ENCODE measurements around the gene ABHD8. TPM values are rescaled to one million over a fixed set of nuclear protein-coding genes. Genes with fewer than 3 reads are reported as not detected.

Gene ABHD8
- total and polyA plus RNA-seq, 2 experiments from 2014 or later = 5.5 to 16.5 TPM

DNA sequence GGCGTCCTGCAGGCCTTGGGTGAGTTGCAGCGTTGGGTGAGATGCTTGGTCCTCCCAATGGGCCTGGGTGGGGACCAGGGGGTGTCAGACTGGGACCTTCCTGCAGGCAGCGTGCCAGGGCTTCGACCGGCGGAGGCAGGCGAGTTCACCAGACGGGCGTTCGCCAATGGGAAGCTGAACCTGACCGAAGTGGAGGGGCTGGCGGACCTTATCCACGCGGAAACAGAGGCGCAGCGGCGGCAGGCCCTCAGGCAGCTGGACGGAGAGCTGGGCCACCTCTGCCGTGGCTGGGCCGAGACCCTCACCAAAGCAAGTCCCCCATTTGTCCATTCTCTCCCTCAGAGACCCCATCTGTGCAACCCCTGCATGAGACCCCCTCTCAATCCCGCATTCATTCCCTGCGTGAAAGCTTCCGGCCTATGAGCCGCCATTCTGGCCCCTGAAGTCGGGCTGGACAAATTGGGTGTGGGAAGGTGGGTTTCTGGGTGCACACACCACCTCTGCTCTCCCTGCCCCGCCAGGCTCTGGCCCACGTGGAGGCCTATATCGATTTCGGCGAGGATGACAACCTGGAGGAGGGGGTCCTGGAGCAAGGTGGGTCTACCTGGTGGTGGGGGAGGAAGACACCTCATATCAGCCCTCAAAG lies 35.3 kb upstream of the ABHD8 start:
- peaks cover 3% of the 10 kb centered on the region; the same call in 1 of the 3 replicates for H3K9me3 Mint-ChIP-seq
- TF ChIP-seq POLR2AphosphoS5 (IDR thresholded peaks at IDR 0.05; ENCODE audit: low read depth) (no peak), NANOG (IDR thresholded peaks at IDR 0.05; ENCODE audit: borderline replicate concordance) (no peak)
- DNase-seq (ENCODE audit: low spot score) = no peak

DNA sequence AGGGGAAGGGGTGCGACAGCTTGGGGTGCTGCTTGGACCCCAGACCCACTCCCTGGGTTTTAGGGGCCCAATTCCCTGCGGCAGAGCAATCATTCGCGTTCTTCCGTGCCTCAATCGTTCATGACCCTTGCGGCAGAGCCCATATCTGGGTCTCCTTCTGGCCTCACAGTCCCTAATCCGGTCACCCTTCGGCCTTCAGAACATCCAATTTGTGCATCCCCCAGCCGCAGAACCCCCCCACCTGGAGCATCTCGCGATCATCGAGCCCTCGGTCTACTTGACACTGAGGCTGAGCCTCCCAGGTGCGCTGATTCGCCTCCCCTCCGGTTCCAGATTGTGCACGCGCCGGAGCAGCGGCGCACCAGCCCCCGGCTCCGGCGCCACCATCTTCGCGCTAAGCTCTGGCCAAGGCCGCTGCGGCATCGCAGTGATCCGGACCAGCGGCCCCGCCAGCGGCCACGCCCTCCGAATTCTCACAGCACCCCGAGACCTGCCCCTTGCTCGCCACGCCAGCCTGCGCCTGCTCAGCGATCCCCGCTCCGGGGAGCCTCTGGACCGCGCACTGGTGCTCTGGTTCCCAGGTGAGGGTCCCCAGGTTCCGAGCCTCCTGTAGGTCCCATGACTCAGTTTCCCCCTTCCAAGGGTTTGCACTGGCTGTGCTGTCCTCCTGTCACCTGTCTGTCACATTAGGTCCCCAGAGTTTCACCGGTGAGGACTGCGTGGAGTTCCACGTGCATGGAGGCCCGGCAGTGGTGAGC lies 34.6 kb upstream of the ABHD8 start:
- Histone ChIP-seq H3F3A (replicated peaks; ENCODE audit: low read depth) (peaks cover 24% of the 10 kb centered on the region), H3K9me2 (ENCODE audit: insufficient read depth) (no peaks in the 10 kb centered on the region), H3K27me3 (ENCODE audit: insufficient read depth) (no peaks in the 10 kb centered on the region), H4K20me1 (replicated peaks; ENCODE audit: insufficient read depth) (no peaks in the 10 kb centered on the region), H2AFZ (peak overlapping the region; percentile 64; the same call in 1 of the 2 replicates), H3K4me2 (peak overlapping the region; percentile 96), H3K27ac (ENCODE audit: low read depth) (peak overlapping the region; percentile 56; the same call in 1 of the 2 replicates), H3K4me1 (ENCODE audit: insufficient read depth) (peaks cover 26% of the 10 kb centered on the region; the same call in 1 of the 2 replicates), H3K79me2 (replicated peaks; ENCODE audit: insufficient read depth) (no peaks in the 10 kb centered on the region), H3K4me3 (peak overlapping the region; percentile 81), H3K36me3 (ENCODE audit: insufficient read depth) (peaks cover 6% of the 10 kb centered on the region; the same call in 1 of the 2 replicates)
- Mint-ChIP-seq H3K4me1 (peaks cover 38% of the 10 kb centered on the region), H3K36me3 (ENCODE audit: low read depth) (peaks cover 30% of the 10 kb centered on the region), H3K4me3 (peak overlapping the region; percentile 95), H3K27ac (peak overlapping the region; percentile 98), H3K9me3 (peaks cover 3% of the 10 kb centered on the region; the same call in 2 of the 3 replicates), H3K27me3 (ENCODE audit: insufficient read depth, low read depth, poor library complexity) (peaks cover 23% of the 10 kb centered on the region)
- peak; percentile 70 for DNase-seq (ENCODE audit: low spot score)
- TF ChIP-seq, protein P1, sequence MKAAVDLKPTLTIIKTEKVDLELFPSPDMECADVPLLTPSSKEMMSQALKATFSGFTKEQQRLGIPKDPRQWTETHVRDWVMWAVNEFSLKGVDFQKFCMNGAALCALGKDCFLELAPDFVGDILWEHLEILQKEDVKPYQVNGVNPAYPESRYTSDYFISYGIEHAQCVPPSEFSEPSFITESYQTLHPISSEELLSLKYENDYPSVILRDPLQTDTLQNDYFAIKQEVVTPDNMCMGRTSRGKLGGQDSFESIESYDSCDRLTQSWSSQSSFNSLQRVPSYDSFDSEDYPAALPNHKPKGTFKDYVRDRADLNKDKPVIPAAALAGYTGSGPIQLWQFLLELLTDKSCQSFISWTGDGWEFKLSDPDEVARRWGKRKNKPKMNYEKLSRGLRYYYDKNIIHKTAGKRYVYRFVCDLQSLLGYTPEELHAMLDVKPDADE (IDR thresholded peaks at IDR 0.05) = no peak; the same call in 1 of the 2 replicates
- TF ChIP-seq, protein P2, sequence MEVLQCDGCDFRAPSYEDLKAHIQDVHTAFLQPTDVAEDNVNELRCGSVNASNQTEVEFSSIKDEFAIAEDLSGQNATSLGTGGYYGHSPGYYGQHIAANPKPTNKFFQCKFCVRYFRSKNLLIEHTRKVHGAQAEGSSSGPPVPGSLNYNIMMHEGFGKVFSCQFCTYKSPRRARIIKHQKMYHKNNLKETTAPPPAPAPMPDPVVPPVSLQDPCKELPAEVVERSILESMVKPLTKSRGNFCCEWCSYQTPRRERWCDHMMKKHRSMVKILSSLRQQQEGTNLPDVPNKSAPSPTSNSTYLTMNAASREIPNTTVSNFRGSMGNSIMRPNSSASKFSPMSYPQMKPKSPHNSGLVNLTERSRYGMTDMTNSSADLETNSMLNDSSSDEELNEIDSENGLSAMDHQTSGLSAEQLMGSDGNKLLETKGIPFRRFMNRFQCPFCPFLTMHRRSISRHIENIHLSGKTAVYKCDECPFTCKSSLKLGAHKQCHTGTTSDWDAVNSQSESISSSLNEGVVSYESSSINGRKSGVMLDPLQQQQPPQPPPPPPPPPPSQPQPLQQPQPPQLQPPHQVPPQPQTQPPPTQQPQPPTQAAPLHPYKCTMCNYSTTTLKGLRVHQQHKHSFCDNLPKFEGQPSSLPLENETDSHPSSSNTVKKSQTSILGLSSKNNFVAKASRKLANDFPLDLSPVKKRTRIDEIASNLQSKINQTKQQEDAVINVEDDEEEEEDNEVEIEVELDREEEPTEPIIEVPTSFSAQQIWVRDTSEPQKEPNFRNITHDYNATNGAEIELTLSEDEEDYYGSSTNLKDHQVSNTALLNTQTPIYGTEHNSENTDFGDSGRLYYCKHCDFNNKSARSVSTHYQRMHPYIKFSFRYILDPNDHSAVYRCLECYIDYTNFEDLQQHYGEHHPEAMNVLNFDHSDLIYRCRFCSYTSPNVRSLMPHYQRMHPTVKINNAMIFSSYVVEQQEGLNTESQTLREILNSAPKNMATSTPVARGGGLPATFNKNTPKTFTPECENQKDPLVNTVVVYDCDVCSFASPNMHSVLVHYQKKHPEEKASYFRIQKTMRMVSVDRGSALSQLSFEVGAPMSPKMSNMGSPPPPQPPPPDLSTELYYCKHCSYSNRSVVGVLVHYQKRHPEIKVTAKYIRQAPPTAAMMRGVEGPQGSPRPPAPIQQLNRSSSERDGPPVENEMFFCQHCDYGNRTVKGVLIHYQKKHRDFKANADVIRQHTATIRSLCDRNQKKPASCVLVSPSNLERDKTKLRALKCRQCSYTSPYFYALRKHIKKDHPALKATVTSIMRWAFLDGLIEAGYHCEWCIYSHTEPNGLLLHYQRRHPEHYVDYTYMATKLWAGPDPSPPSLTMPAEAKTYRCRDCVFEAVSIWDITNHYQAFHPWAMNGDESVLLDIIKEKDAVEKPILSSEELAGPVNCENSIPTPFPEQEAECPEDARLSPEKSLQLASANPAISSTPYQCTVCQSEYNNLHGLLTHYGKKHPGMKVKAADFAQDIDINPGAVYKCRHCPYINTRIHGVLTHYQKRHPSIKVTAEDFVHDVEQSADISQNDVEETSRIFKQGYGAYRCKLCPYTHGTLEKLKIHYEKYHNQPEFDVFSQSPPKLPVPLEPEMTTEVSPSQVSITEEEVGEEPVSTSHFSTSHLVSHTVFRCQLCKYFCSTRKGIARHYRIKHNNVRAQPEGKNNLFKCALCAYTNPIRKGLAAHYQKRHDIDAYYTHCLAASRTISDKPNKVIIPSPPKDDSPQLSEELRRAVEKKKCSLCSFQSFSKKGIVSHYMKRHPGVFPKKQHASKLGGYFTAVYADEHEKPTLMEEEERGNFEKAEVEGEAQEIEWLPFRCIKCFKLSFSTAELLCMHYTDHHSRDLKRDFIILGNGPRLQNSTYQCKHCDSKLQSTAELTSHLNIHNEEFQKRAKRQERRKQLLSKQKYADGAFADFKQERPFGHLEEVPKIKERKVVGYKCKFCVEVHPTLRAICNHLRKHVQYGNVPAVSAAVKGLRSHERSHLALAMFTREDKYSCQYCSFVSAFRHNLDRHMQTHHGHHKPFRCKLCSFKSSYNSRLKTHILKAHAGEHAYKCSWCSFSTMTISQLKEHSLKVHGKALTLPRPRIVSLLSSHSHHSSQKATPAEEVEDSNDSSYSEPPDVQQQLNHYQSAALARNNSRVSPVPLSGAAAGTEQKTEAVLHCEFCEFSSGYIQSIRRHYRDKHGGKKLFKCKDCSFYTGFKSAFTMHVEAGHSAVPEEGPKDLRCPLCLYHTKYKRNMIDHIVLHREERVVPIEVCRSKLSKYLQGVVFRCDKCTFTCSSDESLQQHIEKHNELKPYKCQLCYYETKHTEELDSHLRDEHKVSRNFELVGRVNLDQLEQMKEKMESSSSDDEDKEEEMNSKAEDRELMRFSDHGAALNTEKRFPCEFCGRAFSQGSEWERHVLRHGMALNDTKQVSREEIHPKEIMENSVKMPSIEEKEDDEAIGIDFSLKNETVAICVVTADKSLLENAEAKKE (CRISPR knock-in tag; IDR thresholded peaks at IDR 0.05) = no peak
- TF ChIP-seq EZH2 (IDR thresholded peaks at IDR 0.05; ENCODE audit: low read depth, unreplicated experiment) = no peak
- TF ChIP-seq ZNF114 (CRISPR knock-in tag; IDR thresholded peaks at IDR 0.05) = no peak
- no peak for TF ChIP-seq POLR2AphosphoS5 (IDR thresholded peaks at IDR 0.05; ENCODE audit: low read depth)
- no peak for TF ChIP-seq CREB1 (CRISPR knock-in tag; IDR thresholded peaks at IDR 0.05; ENCODE audit: low read depth)
- ATAC-seq = peak; percentile 1; the same call in 2 of the 3 replicates

More for the DNA sequence above, 35.3 kb upstream of the ABHD8 start:
- Histone ChIP-seq H3F3A (replicated peaks; ENCODE audit: low read depth) (peaks cover 24% of the 10 kb centered on the region), H3K27ac (ENCODE audit: low read depth) (no peak overlapping the region), H3K36me3 (ENCODE audit: insufficient read depth) (peaks cover 6% of the 10 kb centered on the region; the same call in 1 of the 2 replicates), H3K4me2 (peak overlapping the region; percentile 96), H3K4me3 (peak overlapping the region; percentile 81), H3K79me2 (replicated peaks; ENCODE audit: insufficient read depth) (no peaks in the 10 kb centered on the region), H4K20me1 (replicated peaks; ENCODE audit: insufficient read depth) (no peaks in the 10 kb centered on the region), H3K27me3 (ENCODE audit: insufficient read depth) (no peaks in the 10 kb centered on the region), H3K4me1 (ENCODE audit: insufficient read depth) (peaks cover 26% of the 10 kb centered on the region; the same call in 1 of the 2 replicates), H2AFZ (no peak overlapping the region), H3K9me2 (ENCODE audit: insufficient read depth) (no peaks in the 10 kb centered on the region)
- Mint-ChIP-seq H3K4me1 (peaks cover 35% of the 10 kb centered on the region), H3K36me3 (ENCODE audit: low read depth) (peaks cover 29% of the 10 kb centered on the region), H3K4me3 (peak overlapping the region; percentile 95), H3K27me3 (ENCODE audit: insufficient read depth, low read depth, poor library complexity) (peaks cover 23% of the 10 kb centered on the region), H3K27ac (no peak overlapping the region)
- no peak for ATAC-seq
